ENCODE data around the gene PCDHGA4. TPM values are rescaled to one million over a fixed set of nuclear protein-coding genes. Genes with fewer than 3 reads are reported as not detected.
"Not testable (repeated sequence)": the region's sequence is repeated elsewhere in the genome, so short reads cannot be mapped to it uniquely, and the experiment has no call there.

PCDHGA4 gene
- total RNA-seq = 1 to 10 TPM in 2 of 4 donors, under 1 TPM in 2; 0.12 to 2.9 (median 1.1) TPM

DNA sequence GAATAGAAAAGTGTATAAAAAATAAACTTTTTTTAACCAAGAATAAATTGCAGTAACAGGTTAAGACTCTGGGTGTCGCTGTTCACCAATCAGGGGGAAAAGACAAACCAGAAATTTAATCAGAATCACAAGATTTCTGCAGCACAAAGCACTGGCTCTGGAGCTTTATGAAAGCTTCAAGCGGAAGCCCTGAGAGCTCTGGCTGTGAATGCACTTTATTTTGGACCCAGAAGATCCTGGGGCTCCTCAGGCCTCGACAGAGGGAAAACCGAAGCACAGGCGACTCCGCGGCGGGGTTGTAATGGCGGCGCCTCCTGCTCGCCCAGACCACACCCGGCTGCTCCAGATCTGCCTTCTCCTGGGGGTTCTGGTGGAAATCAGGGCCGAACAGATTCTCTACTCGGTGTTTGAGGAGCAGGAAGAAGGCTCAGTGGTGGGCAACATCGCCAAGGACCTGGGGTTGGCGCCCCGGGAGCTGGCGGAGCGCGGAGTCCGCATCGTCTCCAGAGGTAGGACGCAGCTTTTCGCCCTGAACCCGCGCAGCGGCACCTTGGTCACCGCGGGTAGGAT lies at the start of gene PCDHGA4:
PCDHGA4 (plus strand) TSS at position 122 of the 570 bp plus-strand sequence; CDS start at position 209, 87 bp downstream.
- 16 to 29% methylated on average over 5 to 13 of the region's 29 CpGs for WGBS, 2 donors
- Histone ChIP-seq H3K27me3 (peaks cover 0 to 44% (median 0%) of the 10 kb centered on the region in 4 donors), H3K4me3 (peak within 1 kb of the TSS in 3 of 4 donors; percentile 11 to 47 (median 26)), H3K4me1 (no peaks in the 10 kb centered on the region), H3K27ac (no peak within 1 kb of the TSS), H3K36me3 (no peaks in the 10 kb centered on the region), H3K9me3 (peaks cover 5 to 98% (median 76%) of the 10 kb centered on the region in 3 donors)
- DNase-seq = no peak
- intact Hi-C loops (cut with DNase I) = no loop called here
- TF ChIP-seq, protein P1, sequence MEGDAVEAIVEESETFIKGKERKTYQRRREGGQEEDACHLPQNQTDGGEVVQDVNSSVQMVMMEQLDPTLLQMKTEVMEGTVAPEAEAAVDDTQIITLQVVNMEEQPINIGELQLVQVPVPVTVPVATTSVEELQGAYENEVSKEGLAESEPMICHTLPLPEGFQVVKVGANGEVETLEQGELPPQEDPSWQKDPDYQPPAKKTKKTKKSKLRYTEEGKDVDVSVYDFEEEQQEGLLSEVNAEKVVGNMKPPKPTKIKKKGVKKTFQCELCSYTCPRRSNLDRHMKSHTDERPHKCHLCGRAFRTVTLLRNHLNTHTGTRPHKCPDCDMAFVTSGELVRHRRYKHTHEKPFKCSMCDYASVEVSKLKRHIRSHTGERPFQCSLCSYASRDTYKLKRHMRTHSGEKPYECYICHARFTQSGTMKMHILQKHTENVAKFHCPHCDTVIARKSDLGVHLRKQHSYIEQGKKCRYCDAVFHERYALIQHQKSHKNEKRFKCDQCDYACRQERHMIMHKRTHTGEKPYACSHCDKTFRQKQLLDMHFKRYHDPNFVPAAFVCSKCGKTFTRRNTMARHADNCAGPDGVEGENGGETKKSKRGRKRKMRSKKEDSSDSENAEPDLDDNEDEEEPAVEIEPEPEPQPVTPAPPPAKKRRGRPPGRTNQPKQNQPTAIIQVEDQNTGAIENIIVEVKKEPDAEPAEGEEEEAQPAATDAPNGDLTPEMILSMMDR (IDR thresholded peaks at IDR 0.05) = peak in 2 of 6 experiments; percentile 5 to 23
- TF ChIP-seq POLR2A (IDR thresholded peaks at IDR 0.05) = no peak

DNA sequence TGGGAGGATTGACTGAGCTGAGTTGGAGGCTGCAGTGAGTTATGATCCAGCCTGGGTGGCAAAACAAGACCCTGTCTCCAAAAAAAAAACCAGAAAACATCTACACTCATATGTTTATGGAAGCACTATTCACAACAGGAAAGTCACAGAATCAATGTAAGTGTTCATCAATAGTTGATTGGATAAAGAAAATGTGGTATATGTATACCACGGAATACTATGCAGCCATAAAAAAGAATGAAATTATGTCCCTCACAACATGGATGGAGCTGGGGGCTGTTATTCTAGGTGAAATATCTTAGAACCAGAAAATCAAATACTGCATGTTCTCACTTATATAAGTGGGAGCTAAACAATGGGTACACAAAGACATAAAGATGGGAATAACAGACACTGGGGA lies 48.2 kb upstream of the PCDHGA4 start:
- no peak for DNase-seq
- Histone ChIP-seq H3K27me3 (no peaks in the 10 kb centered on the region), H3K4me1 (no peaks in the 10 kb centered on the region), H3K36me3 (peaks cover 0 to 10% (median 0%) of the 10 kb centered on the region in 3 donors), H3K27ac (no peak overlapping the region), H3K9me3 (peaks cover 0 to 100% (median 76%) of the 10 kb centered on the region in 3 donors), H3K4me3 (no peak overlapping the region)
- intact Hi-C loops (cut with DNase I) = no loop called here
- WGBS, 2 donors = 95 to 100% methylated on average over 1 of the region's 1 CpG
- TF ChIP-seq, protein P1 (IDR thresholded peaks at IDR 0.05) = no peak
- TF ChIP-seq POLR2A (IDR thresholded peaks at IDR 0.05) = no peak

DNA sequence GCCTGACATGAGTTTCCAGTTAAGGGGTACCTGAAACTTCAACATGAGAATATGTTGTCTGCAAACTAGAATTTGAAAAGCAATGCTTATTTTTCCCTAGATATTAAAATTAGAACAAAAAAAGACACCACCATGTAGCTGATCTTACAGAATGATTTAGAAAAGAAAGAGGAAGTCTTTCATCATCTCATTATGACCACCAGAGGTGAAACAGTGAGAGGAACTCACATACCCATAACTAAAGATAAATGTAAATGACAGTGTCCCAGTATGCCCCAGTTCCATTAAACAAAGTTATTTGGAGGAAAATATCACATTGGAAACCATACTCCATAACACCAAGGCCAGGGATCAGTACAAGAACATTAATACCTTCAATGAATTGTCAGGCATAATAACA lies 41.1 kb upstream of the PCDHGA4 start:
- no peak for TF ChIP-seq POLR2A (IDR thresholded peaks at IDR 0.05)
- TF ChIP-seq, protein P1 (IDR thresholded peaks at IDR 0.05) = no peak
- intact Hi-C loops (cut with DNase I) = no loop called here
- Histone ChIP-seq H3K9me3 (peaks cover 10 to 100% (median 82%) of the 10 kb centered on the region in 3 donors), H3K27ac (no peak overlapping the region), H3K4me3 (no peak overlapping the region), H3K27me3 (no peaks in the 10 kb centered on the region), H3K36me3 (peaks cover 0 to 59% (median under 1%) of the 10 kb centered on the region in 3 donors), H3K4me1 (no peaks in the 10 kb centered on the region)
- no peak for DNase-seq

DNA sequence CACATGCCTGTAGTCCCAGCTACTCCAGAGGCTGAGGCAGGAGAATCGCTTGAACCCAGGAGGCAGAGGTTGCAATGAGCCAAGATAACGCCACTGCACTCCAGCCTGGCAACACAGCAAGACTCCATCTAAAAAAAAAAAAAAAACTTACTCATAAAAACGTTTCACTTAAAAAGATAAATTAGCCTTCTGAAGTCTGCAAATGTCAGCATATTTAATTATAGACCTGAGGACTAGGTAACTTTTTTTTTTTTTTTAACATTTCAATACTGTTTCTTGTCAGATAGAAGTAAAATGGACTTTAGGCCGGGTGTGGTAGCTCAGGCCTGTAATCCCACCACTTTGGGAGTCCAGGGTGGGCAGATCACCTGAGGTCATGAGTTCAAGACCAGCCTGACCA lies 37.9 kb upstream of the PCDHGA4 start:
- WGBS, 2 donors = 77 to 86% methylated on average over 4 of the region's 4 CpGs

DNA sequence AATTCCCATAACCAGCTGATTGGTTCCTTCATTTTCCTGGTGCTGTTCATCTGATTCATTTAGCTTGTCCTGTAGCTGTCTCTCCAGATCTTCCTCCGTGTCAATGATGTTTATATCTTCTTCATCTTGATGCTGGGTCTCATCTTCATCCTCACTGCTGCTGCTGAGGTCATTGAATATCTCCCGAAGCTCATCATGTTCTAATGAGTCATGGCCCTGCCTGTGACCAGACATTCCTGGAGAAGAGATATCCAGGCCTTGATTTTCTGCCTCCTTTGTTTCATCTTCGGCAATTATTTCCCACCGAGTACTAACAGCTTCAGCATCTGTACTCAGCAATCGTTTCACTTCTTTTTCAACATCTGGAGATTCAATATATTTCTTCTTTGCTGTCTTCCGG lies 35.6 kb upstream of the PCDHGA4 start:
- TF ChIP-seq POLR2A (IDR thresholded peaks at IDR 0.05) = no peak
- TF ChIP-seq, protein P1 (IDR thresholded peaks at IDR 0.05) = no peak
- H3K27me3 ChIP-seq = no peaks in the 10 kb centered on the region
- intact Hi-C loops (cut with DNase I) = no loop called here
- H3K4me1 ChIP-seq = peaks cover 0 to 13% (median 4%) of the 10 kb centered on the region in 3 donors
- H3K4me3 ChIP-seq = peak overlapping the region in 1 of 4 donors; percentile 81
- no peak for DNase-seq
- H3K9me3 ChIP-seq = peaks cover 19 to 87% (median 65%) of the 10 kb centered on the region in 3 donors
- WGBS, 2 donors = 92 to 94% methylated on average over 6 of the region's 6 CpGs
- H3K27ac ChIP-seq = no peak overlapping the region
- peaks cover 5 to 48% (median 10%) of the 10 kb centered on the region in 3 donors for H3K36me3 ChIP-seq

More for the DNA sequence above, 37.9 kb upstream of the PCDHGA4 start:
- peaks cover 19 to 99% (median 86%) of the 10 kb centered on the region in 3 donors for H3K9me3 ChIP-seq
- peaks cover 0 to 13% (median 4%) of the 10 kb centered on the region in 3 donors for H3K4me1 ChIP-seq
- H3K27me3 ChIP-seq; intact Hi-C loops (cut with DNase I); DNase-seq; H3K27ac ChIP-seq; H3K4me3 ChIP-seq: not testable (repeated sequence)
- H3K36me3 ChIP-seq = peaks cover 5 to 64% (median 10%) of the 10 kb centered on the region in 3 donors
